Stimulated activated CD4-positive, alpha-beta T cell treated with anti-CD3 and anti-CD28 coated beads, Interleukin-4, amount 100 ng/mL, for 4 hours (primary cell): ENCODE results near the gene AGTR1.
"Not testable (repeated sequence)": the region's sequence is repeated elsewhere in the genome, so short reads cannot be mapped to it uniquely, and the experiment has no call there.

Source experiments
- DNase-seq, 2 experiments: peaks; one replicate each; pipeline ENCODE4 v3.0.0-alpha.2; 2020

AGTR1 gene

DNA sequence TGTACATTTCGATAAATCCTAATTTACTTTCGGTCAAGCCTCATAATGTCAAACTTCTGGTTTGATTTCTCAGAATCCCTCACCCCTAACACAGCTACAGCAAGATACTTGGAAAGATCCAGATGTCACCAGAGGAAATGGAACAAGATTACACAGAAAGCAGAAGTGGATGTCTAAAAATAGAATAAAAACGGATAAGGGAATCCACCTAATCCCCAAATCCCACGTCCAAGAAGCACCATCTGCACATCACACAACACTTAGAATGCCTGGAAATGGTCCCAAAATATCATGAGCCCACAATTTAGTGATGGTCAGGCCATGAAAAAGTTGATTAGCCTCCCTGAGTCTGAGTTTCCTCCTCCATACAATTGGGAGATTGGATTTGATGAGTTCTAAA lies 61.7 kb downstream of the AGTR1 start:
- DNase-seq: no peak

DNA sequence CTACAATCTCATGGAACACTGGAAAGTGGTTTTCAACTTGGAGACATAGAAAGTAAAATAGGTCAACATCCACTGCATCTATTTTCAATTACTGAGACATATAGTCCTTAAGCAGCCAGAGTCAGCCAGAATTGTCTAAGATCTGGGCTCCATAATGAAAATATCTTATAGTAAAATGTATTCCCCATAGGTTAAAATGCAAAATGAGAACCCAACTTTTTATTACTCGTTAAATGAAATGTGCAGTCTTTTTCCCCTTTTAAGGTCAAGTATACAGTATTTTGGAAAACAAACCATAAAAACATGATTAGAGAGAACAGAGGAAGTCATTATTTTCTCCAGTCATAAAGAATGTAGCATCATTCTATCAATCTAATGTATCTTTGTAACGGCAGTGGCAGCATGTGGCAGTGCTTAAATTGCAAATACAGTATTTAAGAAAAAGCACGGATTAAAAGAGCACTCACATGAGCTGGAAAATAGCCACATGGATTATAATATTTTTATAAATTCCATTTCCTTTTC lies 65.5 kb downstream of the AGTR1 start:
- DNase-seq: no peak

DNA sequence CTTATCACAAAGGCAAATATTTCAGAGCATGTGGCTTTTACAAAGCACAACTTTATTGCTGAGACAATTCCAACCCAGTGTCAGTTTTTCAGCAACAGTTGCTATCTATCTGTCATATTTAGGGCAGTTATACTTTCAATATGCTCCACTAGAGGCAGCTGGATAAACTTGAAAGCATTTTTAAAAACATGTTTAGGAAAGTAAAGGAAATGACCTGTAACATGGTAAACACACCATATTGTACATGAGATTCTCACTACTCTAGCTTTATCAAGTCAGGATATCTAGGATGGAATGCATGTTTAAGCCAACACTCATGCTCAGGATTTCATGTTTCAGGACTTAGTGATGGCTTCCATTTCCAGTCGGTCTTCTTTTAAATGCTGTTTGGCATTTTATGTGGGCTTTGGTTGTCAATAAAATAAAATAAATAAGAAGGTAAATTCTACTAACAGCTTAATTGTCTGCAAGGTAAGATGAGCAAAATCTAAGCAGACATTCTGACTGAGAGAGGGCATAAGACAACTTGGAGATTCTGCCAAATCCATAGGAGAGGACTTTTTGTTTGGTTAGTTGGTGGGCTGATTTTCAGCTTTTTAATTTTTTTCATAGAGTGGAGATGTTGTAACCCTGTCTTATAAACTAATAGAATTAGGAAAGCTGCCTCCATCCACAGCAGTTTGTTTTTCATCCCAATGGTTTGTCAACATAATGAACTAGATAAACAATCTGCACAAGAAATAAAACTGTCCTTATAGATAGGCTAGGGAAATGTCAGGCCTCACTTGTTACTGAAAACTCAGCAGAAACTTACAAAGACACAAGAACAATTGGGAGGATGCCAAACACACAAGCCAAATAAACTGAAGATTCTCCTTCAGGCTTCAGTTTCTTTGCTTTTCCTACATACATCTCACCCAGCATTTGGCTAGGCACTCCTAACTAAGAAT lies 66.6 kb downstream of the AGTR1 start:
- DNase-seq: no peak

DNA sequence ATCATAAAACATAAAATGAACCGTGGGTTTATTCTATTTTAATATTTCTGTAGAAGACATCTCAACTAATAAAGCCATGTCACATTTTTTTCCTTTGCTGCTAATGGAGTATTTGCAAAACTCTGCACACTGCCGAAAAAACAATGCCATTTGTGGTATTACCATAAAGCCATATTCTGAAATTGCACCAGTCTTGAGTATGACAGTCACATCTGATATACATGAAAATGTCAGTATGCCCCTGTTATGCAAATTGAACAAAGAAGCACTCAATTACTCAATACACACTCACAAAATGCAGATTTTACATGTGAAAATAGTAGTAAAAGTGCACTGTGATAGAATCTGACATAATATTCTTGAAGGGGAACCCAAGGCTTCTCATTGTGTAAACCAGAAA lies 74.7 kb downstream of the AGTR1 start:
- no peak for DNase-seq

DNA sequence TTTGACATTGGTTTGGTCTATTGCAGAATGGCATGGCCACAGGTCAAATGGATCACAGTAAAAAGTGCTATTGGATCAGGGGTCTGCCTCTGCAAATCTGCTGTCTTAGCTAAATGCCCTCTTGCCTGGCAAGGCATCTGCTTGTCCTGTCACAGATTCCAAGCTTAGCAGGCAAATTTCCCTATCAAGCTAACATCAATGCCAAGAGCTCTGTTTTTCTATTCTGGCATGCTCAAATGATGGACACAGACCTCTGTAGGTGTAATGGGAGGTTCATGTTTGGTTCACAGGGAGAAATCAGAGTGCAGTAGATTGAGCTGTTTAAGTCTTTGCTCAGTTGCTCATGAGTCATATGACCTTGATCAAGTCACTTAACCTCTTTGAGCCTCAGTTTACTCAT lies 75.1 kb downstream of the AGTR1 start:
- DNase-seq: no peak

DNA sequence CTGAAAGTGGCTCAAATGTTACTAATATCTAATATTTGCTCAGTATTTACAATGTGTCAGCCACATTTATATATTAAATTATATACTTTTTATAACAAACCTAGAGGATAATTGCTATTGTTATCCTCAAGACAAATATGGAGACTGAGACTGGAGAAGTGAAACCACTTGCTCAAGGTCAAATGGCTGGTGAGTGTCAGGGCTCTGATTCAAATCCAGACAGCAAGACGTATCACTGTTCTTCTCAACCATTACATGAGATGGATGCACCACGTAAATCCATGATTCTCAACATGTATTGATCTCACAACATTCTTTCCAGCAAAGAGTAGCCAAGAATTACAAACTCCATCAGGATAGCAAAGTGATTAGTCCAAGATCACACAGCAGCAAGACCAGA lies 76.1 kb downstream of the AGTR1 start:
- DNase-seq: no peak

DNA sequence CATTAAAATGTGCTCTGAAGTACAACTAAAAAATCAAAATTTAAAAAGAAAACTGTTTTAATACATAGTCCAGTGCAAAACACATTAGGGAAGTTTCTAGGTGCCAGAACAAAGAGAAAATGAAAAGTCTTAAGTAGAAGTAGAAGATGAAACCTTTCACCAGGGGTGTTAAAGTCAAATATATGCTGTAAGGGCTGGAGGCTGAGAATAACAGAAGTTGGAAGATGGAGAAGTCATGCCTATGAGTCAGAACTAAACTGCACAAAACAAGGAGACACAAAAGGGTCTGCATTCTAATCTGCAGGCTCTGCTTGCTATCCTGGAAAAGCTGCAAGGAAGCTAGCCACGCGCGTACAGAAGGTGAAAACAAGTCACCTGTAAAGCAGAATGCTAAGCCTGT lies 81.2 kb downstream of the AGTR1 start:
- DNase-seq: no peak

DNA sequence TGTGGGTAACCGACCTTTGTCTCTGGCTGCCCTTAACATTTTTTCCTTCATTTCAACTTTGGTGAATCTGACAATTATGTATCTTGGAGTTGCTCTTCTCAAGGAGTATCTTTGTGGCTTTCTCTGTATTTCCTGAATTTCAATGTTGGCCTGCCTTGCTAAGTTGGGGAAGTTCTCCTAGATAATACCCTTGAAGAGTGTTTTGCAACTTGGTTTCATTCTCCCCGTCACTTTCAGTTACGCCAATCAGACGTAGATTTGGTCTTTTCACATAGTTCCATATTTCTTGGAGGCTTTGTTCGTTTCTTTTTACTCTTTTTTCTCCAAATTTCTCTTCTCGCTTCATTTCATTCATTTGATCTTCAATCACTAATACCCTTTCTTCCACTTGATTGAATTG lies 87.3 kb downstream of the AGTR1 start:
- DNase-seq: not testable (repeated sequence)

DNA sequence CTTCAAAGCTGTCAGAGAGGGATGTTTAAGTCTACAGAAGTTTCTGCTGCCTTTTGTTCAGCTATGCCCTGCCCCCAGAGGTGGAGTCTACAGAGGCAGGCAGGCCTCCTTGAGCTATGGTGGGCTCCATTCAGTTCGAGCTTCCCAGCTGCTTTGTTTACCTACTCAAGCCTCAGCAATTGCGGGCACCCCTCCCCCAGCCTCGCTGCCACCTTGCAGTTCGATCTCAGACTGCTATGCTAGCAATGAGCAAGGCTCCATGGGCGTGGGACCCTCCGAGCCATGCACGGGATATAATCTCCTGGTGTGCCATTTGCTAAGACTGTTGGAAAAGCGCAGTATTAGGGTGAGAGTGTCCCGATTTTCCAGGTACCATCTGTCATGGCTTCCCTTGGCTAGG lies 88.5 kb downstream of the AGTR1 start:
- not testable (repeated sequence) for DNase-seq

DNA sequence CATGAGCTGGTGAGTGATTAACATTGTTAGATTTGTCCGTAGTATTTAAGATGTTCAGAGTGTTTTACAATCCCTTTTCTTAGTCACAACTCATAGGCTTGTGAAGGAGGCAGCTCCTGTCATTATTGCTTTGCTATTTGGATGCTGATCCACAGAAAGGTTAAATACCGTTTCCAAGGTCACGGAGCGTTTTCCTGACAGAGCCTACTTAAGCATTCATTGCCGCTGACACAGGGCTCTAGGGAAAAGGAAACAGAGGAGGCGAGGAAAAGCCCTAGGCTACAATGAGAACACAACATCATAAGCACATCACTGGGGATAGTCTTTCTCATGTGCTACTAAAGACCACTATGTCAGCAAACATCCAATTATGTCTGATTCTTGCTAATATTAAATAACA lies 91.4 kb downstream of the AGTR1 start:
- no peak for DNase-seq

DNA sequence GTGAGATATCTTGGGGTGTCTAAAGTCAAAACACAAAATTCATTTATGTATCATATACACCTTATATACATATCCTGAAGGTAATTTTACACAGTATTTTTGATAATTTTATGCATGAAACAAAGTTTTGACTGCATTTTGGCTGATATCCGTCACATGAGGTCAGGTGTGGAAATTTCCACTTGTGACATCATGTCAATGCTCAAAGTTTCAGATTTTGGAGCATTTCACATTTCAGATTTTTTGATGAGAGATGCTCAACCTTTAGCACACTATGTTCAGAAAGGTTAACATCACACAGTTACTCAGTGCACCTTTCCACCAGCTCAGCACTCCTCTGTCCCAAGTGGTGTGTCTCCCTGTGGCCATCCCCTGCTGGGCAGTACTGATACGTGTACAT lies 92.2 kb downstream of the AGTR1 start:
- no peak for DNase-seq

DNA sequence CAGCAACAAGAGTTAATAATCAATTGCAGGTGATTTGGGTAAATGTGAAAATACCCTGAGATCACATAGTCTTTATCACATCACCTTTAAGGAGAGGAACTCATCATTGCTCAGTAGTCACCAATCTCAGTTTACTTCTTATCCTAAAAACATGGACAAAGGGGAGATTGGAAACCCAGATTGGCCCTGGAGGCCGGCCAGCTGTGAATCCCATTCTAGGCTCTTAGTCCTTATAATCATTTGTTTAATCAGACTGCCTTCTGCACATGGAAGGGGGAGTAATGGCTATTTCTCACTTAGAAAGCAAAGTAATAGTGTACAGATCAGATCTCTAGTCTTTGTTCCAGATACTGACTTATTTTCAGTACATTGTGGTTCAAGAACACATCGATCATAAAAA lies 92.7 kb downstream of the AGTR1 start:
- DNase-seq: no peak

DNA sequence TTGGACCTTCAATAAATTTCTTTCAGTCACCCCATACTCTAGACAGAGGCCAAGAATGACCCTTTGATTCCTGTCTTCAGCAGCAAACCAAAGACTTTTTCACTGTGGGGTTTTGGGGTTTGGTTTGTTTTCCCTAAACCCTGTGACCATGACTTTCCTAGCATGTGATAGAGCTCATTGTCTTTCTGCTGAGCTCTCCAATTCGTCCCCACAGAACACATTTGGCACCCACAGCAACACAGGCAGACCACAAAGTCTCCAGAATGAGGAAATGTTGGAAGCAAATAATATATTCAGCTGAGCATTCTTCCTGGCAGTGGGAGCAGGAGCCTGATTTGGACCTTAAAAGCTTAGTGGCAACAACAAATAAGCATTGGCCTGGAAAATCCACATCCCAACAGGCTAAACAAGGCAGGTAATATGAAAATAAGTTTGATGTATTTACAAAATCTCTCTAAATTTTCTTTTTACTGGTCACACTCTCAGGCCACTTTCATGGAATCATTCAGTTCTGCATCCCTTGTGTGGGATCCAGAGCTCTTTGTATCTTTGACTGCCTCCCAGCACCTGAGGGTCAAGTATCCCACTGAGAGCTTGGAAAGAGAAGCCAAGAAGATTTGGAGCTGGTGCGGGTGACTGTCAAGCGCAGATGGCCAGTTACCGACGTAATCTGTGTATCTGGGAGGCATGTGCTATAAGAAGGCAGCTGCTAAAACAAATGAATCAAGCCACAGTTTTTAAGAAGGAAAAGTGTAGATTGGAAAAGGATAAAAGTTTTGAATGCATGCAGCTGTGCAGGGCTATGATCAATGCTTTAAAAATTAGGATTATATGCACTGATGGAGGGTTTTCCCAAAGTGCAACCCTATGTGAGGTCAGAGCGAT lies 93.4 kb downstream of the AGTR1 start:
- no peak for DNase-seq

DNA sequence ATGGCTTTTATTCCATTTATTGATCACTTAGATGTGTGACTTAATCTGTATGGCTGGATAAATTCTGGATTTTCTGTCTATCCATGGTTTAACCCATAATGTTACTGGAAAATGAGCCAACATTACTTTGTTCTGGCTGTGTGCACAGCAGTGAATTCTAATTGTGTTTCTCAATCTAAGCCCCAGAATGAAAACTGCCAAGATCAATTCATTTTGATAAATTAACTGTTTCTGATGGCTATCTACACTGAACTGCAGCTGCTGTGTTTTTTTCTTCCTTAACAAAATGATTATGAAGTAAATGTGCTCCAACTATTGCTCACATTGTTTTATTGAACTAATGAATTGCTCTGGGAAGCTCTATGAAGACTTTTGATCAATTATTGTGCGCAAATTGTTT lies 94.2 kb downstream of the AGTR1 start:
- no peak for DNase-seq

DNA sequence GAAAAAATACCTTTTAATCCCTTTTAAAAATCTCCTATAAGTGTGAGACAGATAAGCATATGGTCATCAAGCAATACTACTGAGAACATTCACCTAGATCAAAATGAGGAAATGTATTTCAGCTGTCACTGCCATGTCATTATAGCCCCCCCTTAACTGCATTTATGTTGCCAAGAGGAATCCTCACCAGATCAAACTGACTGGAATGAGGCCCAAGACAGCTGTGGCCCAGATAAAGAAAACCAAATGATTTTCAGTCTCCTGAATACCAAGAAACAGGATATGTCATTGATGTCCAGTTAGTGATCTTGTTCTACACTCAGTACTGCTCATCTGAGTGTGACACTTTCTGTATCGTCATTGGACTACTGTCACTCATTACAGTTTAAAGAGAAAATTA lies 94.8 kb downstream of the AGTR1 start:
- DNase-seq: no peak
